Calu3 (cell line): ENCODE data around the gene ARPC5L. TPM values are rescaled to one million over a fixed set of nuclear protein-coding genes. Genes with fewer than 3 reads are reported as not detected.

Experiments
- BruUV-seq: library from RNA; stranded (reverse); fragments of 400-500 nt; replicated peaks from 2 replicates; lab custom pipeline; 2021; lab: Mats Ljungman, UMichigan
- CTCF ChIA-PET: fragments of 300-600 bp; sonication (Branson Sonifier 250); formaldehyde crosslinking; loops from one replicate; lab custom pipeline; 2022; ENCODE audit warnings: antibody characterized with exemption; lab: Charles Lee
- DNase-seq: peaks from one replicate; pipeline ENCODE4 v3.0.0; 2022
- H3K27ac Mint-ChIP-seq: one replicate; pipeline ENCODE4 v1.8.0; 2022; ENCODE audit warnings: mixed read lengths; ENCODE audit not compliant: unreplicated experiment
- H3K27me3 Mint-ChIP-seq: one replicate; pipeline ENCODE4 v1.8.0; 2022; ENCODE audit warnings: mixed read lengths; ENCODE audit not compliant: unreplicated experiment
- H3K36me3 Mint-ChIP-seq: one replicate; pipeline ENCODE4 v1.8.0; 2022; ENCODE audit warnings: mild to moderate bottlenecking, moderate library complexity, mixed read lengths; ENCODE audit not compliant: insufficient read depth, unreplicated experiment
- H3K4me1 Mint-ChIP-seq: one replicate; pipeline ENCODE4 v1.8.0; 2022; ENCODE audit warnings: mild to moderate bottlenecking, low read depth, mixed read lengths; ENCODE audit not compliant: unreplicated experiment
- H3K4me3 Mint-ChIP-seq: one replicate; pipeline ENCODE4 v1.8.0; 2022; ENCODE audit warnings: mild to moderate bottlenecking, low read depth, moderate library complexity, mixed read lengths; ENCODE audit not compliant: unreplicated experiment
- H3K9me3 Mint-ChIP-seq: one replicate; pipeline ENCODE4 v1.8.0; 2022; ENCODE audit warnings: low read depth, mixed read lengths; ENCODE audit not compliant: unreplicated experiment
- intact Hi-C: fragments of 100-400 bp; cut with micrococcal nuclease; formaldehyde crosslinking; loops from one replicate; pipeline ENCODE4 v1.10.0; 2022; ENCODE audit not compliant: unreplicated experiment
- total RNA-seq: library from RNA; stranded (reverse); gene quantifications from 2 replicates; pipeline ENCODE4 v1.2.3, GENCODE V29; 2022
- TF ChIP-seq, protein P1 (sequence below): fragments of 200-600 bp; IDR thresholded peaks from one replicate; pipeline ENCODE4 v1.8.0; 2022; ENCODE audit warnings: antibody characterized with exemption; ENCODE audit not compliant: unreplicated experiment

Gene ARPC5L
- total RNA-seq, 1 experiment from 2014 or later: 33.2 TPM

- Mint-ChIP-seq H3K36me3 (peaks cover 31% of the 10 kb centered on the region), H3K4me1 (no peaks in the 10 kb centered on the region), H3K4me3 (no peak overlapping the region), H3K9me3 (no peaks in the 10 kb centered on the region), H3K27ac (no peak overlapping the region), H3K27me3 (no peaks in the 10 kb centered on the region)
- intact Hi-C loops: no loop called here
- BruUV-seq: no TSS peak
- TF ChIP-seq, protein P1, sequence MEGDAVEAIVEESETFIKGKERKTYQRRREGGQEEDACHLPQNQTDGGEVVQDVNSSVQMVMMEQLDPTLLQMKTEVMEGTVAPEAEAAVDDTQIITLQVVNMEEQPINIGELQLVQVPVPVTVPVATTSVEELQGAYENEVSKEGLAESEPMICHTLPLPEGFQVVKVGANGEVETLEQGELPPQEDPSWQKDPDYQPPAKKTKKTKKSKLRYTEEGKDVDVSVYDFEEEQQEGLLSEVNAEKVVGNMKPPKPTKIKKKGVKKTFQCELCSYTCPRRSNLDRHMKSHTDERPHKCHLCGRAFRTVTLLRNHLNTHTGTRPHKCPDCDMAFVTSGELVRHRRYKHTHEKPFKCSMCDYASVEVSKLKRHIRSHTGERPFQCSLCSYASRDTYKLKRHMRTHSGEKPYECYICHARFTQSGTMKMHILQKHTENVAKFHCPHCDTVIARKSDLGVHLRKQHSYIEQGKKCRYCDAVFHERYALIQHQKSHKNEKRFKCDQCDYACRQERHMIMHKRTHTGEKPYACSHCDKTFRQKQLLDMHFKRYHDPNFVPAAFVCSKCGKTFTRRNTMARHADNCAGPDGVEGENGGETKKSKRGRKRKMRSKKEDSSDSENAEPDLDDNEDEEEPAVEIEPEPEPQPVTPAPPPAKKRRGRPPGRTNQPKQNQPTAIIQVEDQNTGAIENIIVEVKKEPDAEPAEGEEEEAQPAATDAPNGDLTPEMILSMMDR: no peak
- no peak for DNase-seq
- CTCF ChIA-PET: no interaction called here
Measured at GRCh38 chr9:124878021-124878420, 16.1 kb downstream of the ARPC5L start.

GRCh38 chr9:124878518-124878917 is 16.6 kb downstream of the ARPC5L start:
- intact Hi-C loops: no loop called here
- DNase-seq: no peak
- H3K27me3 Mint-ChIP-seq: no peaks in the 10 kb centered on the region
- peaks cover 33% of the 10 kb centered on the region for H3K36me3 Mint-ChIP-seq
- H3K4me3 Mint-ChIP-seq: no peak overlapping the region
- TF ChIP-seq, protein P1: no peak
- no TSS peak for BruUV-seq
- H3K4me1 Mint-ChIP-seq: no peaks in the 10 kb centered on the region
- H3K27ac Mint-ChIP-seq: no peak overlapping the region
- CTCF ChIA-PET: no interaction called here
- H3K9me3 Mint-ChIP-seq: no peaks in the 10 kb centered on the region

GRCh38 chr9:124879226-124879625 is 17.3 kb downstream of the ARPC5L start:
- Mint-ChIP-seq H3K4me1 (no peaks in the 10 kb centered on the region), H3K4me3 (no peak overlapping the region), H3K36me3 (peaks cover 33% of the 10 kb centered on the region), H3K27ac (no peak overlapping the region), H3K27me3 (no peaks in the 10 kb centered on the region), H3K9me3 (no peaks in the 10 kb centered on the region)
- intact Hi-C loops: no loop called here
- BruUV-seq: no TSS peak
- CTCF ChIA-PET: no interaction called here
- TF ChIP-seq, protein P1: no peak
- no peak for DNase-seq

- peaks cover 24% of the 10 kb centered on the region for H3K36me3 Mint-ChIP-seq
- H3K27me3 Mint-ChIP-seq: no peaks in the 10 kb centered on the region
- no peaks in the 10 kb centered on the region for H3K9me3 Mint-ChIP-seq
- intact Hi-C loops: no loop called here
- H3K4me3 Mint-ChIP-seq: no peak overlapping the region
- H3K27ac Mint-ChIP-seq: no peak overlapping the region
- CTCF ChIA-PET: no interaction called here
- H3K4me1 Mint-ChIP-seq: no peaks in the 10 kb centered on the region
- DNase-seq: no peak
- no TSS peak for BruUV-seq
- TF ChIP-seq, protein P1: no peak
Measured at GRCh38 chr9:124880501-124880900, 18.6 kb downstream of the ARPC5L start.
